GM21526 (cell line): ENCODE data around the gene STAC2.

Source experiments
- ATAC-seq: cut with Tn5 transposase; IDR thresholded peaks from one replicate; pipeline ENCODE4 v1.9.1; 2021; ENCODE audit warnings: moderate library complexity; ENCODE audit not compliant: unreplicated experiment, low FRiP score

STAC2 gene

DNA sequence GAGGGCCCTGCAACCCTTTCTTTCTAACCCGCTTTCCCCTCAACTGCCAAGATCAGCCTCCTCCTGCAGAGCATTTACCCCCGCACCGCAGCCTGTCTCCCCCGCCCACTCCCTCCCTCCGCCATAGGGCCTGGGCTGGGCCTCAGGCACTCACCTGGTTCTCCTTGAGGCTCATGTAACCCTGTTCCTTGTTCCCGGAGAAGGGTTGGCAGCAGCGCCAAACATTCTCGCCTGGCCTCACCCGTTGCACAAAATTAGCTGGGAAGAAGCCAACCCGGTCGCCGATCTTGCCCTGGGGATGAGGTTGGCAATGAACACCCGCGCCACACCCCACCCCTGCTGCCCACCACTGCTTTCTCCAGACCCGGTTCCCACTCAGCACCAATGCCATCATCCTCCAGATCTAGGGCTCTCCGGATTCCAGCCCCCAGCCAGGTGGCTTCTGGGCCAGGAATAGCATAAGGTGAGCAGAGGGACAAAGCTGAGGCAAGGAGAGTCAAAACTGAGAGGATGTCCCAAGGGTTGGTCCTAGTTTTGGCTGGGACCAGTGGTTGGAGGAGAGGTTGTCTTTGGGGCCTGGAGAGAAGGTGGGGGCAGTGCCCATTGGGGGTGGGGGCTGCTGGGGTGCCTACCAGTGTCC, 12.8 kb downstream of the STAC2 start:
- ATAC-seq: no peak

DNA sequence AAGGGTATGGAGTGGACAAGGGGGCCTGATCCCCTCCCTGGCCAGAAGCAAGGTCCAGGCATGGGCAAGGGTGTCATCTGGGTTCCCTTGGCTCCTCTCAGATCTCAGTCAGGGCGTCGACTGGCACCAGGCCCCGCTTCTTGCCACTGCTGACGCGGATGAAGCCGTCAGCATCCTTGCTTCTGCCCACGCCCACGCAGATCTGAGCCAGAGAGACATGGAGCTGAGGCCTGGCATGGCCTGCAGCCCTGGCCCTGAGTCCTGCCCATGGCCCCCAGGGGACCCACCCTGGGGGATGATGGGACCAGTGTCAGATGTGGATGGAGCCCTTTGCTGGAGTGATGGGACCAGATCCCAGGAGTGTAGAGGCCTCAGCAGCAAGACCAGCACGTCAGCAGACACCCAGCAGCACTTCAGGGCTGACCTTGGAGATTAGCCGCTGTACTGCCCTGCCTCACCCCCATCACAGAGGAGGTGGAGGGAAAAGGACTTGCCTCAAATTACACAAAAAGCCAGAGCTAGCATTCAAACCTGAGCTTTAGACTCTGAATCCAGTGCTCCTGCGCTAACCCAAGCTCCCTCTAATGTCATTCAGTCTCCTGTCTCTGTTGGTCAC, 13.4 kb downstream of the STAC2 start:
- no peak for ATAC-seq

DNA sequence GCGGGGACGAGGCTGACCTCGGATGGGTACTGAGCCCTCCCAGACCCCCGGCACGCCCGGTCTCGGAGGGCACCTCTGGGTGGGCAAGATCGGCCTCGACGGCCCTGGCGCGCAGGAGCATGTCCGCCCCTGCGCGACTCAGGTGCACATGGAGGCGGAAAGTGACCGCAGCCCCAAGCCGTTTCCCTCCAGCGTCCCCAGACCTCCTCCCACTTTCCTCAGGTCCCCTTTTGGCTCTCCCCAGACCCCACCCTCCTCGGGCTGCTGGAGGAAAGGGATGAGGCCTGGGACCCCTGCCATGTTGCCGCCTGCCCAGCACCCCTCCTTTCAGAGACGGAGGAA, 15.7 kb downstream of the STAC2 start:
- no peak for ATAC-seq

DNA sequence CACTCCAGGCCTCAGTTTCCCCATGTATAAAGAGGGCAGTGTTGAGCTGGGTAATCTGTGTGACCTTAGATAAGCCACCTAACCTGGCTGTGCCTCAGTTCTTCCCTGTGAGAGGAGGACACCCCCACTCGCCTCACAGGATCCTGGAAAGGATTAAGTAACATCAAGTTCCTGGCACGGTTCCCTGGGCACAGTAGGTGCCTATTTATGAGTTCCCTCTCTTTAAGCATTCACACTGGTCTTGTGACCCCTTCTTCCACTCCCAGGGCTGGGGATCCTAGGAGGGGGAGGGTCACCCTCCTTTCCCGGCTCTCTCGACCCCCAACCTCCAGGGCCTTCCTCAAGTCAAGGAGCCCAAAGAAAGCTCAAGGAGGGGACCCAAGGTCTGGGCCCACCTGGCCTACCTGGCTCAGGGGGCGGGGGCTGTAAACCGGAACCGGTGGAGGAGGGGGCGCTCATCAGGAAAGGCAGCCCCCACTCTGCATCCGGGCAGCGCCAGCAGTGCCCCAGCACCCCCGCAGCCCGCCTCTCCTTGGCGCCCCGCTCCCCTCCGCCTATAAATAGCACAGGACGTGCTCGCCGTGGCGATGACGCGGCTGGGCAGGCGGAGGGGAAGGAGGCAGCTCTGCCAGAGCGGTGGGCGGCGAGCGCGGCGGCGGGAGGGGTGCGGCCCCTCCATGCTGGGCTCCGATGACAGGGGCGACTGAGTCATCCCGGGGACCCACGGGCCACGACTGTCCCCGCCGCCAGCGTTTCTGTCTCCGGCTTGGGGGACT, 16.2 kb downstream of the STAC2 start:
- no peak for ATAC-seq

DNA sequence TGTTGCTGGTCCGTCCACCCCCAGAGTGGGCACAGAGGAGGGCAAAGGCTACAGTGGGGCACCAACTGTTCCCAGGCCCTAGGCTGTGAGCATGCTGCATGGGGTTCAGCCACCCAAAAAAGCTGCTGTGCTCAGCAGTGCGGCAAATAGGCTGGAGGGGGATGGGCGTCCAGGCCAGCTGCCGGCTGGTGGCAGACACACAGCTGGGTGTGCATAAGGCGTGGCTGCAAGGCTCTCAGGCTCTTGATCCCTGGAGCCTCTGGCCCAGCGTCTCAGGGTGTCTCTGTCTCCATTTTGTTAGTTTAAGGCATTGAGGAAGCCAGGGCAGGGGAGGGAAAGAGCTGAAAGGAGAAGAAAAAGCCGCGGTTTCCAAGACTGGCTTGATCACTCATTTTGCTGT, 16.9 kb downstream of the STAC2 start:
- no peak for ATAC-seq

DNA sequence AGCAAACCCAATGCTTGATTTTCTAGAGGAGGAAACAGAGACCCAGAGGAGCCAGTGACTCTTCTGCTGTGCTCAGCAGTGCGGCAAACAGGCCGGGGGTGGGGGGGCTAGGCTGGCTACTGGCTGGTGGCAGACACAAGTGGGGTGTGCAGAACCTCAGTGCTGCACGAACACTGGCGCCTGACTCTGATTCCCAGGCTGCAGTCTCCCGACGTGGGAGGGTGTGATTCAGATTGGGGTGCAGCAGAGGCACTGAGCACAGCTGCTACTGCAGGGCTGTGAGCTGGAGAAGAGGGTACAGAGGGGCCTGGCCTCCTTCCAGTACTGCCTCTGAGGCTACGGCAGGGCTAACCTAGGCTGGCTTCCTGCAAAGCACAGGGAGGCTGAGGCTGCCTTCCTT, 17.6 kb downstream of the STAC2 start:
- no peak for ATAC-seq

DNA sequence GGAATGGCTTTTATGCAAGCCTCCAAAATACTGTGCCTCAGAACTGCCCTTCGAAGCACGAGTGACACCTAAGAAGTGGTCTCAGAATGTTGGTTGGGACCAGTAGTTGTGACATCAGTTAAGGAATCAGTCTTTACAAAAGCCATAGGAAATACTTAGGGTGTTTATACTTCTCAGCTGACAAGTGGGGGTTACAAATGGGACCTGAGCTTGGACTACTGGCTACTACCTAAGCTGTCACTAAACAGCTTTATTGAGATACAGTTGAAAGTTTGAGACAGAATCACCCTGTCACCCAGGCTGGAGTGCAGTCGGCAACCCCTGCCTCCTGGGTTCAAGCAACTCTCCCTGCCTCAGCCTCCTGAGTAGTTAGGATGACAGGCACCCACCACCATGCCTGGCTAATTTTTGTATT, 20.6 kb downstream of the STAC2 start:
- no peak for ATAC-seq

DNA sequence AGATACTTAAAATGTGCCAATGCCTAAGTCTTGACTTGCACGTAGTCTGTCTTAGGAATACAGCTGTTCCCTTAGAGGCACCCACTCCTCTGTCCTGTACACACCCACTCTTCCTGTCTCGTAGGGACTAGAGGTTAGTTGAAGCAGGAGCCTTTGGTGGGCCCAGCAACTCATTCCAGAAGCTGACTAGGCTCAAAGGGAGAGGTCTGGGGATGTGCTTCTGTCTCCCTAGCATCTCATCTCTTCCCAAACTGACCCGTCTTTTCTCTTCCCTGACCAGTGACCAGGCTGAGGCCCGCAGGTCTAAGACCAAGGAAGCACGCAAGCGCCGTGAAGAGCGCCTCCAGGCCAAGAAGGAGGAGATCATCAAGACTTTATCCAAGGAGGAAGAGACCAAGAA, 21.5 kb downstream of the STAC2 start:
- ATAC-seq: no peak

DNA sequence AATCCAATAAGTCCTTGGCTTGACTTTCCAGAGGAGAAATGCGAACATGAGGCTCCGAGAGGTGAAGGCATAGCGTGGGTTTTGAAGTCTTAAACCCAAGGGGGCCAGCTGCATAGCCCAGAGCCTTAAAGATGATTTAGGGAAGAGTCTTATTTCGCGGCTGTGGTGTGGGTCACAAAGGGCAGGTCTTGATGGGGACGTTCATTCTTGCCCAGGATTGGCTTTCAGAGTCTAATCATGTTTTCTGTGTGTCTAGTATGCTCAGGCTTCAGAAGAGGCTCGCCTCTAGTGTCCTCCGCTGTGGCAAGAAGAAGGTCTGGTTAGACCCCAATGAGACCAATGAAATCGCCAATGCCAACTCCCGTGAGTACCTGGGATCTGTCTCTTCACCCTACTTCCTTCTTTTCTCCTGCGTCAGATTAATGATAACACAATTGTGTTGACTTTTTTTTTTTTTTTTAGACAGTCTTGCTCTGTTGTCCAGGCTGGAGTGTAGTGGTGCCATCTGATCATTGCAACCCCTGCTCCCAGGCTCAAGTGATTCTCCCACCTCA, 24.7 kb downstream of the STAC2 start:
- no peak for ATAC-seq

DNA sequence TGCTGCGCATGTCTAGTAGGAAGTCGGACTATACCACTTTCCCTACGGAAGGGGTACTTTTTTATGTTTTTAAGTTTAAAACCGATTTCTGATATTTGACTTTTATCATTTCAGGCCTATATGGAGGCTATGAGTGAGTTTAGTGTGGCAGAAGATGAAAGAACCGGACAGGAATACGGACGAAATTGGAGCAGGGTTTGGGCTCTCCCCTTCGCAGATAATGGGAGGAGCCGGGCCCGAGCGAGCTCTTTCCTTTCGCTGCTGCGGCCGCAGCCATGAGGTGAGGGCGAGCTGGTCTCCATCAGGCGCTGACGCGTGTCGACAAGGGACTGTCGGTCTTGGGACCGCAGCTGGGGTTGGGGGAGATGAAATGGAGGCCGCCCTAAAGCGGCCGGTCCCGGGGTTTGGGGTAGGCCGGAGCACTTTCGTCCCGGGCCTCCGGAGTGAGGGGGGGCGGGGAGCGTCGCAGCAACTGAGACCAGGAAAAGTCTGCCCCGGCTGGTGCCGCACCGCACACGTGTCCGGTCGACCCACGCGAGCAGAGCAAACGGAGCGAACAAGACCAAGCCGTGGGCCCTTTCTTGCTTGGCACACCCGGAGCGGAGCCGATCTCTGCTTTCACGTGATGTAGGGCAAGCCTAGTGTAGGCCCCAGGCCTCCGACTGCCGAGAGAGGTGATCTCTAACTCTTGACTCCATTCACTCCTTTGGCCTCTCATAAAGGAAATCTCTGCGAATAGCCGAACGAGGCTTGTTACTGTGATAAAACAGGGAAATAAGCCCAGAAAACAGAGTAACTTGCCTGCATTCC, 25.5 kb downstream of the STAC2 start, which contains the start of gene RPL19:
Gene RPL19 (plus strand): TSS at position 214 of the 810 bp plus-strand sequence. CDS start 62 bp downstream, at position 276.
- ATAC-seq: peak; percentile 45

DNA sequence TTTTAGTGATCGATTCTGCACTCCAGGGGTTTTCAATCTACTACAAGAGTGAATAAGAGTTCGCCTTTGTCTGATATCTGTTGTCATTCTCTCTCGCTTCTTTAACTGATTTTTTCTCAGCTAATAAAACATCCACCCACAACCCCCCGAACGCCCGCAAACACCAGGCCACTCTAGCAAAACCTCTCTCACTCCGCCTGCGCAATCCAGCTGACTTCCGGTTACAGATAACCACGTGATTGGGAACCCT, 26.0 kb downstream of the STAC2 start:
- ATAC-seq: peak; percentile 57

DNA sequence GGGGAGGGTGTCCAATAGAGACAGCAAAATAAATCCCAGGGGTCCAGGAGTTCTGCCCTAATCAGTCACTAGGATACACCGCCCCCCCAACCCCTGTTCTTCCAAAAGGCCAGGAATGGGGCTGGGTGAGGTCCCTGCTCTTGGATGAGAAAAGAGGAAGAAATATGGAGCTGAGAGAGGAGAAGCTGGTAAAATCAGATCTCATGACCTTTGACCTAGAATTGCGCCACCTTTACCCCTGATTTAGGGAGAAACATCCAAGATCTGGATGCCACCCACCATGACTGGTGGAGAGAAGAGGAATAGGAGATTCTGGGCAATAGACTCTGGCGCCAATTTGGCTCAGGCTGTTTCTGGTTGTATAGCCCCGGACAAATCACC, 27.6 kb downstream of the STAC2 start:
- ATAC-seq: no peak

DNA sequence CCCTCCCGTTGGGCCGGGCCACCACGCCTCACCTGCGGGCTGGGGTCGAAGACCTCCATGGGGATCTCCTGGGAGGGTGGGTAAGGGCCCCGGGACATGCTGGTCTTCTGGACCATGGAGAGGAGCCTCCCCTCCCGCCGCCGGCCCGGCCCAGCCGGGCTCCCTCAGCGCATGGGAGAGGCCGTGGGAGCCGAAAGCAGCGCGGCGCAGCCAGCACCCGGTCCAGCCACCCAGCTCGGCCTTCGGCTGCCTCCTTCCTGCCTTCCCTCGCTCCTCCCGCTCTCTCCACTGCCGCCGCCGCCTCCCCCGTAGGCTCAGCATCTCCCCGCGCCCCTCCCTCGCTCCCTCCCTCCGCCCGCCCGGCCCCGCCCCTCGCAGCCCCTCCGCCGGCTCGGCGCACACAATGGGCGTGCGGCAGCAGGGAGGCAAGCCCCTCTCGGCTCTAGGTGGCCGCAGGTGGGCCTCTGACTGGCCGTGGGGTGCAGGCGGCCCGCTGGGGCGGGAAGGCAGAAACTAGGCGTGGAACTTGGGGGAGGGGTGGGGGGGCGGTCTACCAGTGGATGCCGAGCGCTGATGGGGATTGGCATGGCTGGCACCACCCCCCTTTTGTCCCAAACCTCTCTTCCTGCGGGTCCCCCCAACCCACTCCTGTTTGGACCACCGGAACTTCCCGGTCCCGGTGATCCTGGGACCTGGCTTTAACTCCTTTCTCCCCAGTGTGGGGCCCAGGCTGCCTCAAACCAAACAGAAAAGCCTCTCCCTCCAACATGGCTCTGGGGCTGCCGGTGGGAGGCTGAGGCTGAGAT, 28.2 kb downstream of the STAC2 start, which contains the start of gene CACNB1:
Gene CACNB1 (minus strand): TSS at position 290 of the 806 bp plus-strand sequence. CDS start 174 bp downstream, at position 116.
- peak; percentile 36 for ATAC-seq

DNA sequence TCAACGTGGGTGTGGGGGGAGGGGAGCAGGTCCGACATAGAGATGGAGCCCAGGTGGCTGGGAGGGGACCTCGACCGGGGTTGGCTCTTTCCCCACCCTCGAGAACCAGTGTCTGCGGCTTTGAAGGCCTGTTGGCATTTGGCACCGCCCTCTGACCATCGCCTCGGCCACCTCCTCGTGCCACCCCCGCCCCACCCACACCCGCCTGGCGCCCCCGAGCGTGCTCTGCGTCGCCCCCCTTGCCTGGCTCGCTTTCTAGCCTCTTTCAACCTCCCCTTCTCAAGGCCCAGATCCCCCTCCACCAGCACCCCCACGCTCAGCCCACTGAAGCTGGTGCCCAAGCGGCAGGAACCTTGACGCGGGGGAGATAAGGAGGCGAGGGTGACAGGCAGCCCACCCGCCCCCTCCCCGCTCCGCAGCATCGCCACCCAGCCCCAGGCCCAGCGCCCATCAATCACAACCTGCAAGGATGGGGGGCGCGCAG, 28.9 kb downstream of the STAC2 start:
- ATAC-seq: no peak

DNA sequence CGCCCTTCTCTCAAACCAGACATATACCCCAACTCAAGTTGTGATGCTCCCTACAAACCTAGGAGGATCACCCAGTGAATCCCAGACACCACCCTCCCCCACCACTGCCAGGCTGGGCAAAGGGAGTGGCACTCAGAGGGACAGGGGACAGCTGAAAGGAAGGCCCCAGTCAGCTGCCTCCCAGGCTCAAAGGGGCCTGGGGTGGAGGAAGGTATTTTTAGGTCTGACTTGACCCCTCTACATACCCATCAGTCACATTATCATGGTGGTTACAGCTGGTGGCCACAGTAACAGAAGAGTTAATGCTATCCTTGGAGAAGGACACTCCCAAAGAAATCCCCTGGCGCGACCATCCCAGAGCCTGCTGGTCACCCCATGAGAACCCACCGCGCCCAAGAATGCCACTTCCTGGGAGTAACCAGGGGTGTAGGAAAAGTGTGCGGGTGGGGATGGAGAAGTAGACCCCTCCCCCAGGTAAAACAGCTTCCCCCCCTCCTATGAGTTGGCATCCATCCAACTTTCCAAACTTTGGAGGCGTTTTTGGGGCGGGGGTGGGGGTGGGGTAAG, 29.4 kb downstream of the STAC2 start:
- no peak for ATAC-seq

DNA sequence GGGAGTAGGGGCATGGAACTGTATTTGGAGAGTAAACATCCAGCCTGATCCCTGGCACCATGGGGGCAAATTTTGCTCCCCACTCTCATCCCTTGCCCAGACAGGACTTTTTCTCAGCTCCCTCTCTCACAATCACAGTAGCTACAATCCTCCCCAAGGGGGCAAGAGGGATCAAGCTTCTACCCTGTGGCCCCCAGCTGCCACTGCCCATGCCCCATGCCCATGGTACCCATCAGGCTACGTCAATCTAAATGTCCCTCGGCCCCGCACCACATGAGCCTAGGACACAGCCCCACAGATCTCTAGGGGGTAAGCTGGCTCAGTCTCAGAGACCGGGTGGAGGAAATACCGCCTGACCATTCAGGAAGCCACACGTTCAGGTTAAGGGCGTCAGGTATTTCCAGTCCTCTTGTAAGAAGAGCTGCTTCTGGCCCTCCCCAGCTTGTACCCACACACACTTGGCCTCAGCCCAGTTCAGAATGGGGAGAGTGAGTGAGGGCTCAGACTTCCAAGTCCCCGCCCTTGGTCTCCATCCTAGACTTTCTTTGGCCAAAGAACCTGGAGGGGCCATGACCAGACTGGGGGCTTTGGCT, 30.1 kb downstream of the STAC2 start:
- no peak for ATAC-seq

DNA sequence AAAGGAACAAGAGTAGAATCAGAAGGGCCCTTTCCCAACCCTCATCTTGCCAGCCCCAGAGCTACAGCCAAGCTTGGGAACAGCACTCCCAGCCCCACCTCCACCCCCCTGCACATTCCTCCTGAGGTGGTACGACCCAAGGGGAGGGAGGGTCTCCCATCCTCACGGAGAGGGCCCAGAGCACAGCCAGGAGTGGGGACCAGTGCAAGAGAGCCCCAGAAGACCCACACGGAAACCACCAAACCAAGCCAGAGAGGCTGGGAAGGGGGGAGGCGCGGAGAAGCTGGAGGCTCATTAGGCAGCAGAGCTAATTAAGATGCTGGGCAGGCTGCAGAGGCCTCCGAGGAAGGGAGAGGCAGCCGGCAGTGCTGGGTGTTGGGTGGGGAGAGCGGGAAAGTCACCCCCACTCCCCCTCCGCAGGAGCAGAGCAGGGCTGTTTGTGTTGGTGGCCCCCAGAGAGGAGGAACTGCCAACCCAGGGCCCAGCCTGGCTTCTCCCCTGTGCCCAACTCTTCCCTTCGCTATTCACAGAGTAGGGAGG, 30.7 kb downstream of the STAC2 start:
- ATAC-seq: no peak

DNA sequence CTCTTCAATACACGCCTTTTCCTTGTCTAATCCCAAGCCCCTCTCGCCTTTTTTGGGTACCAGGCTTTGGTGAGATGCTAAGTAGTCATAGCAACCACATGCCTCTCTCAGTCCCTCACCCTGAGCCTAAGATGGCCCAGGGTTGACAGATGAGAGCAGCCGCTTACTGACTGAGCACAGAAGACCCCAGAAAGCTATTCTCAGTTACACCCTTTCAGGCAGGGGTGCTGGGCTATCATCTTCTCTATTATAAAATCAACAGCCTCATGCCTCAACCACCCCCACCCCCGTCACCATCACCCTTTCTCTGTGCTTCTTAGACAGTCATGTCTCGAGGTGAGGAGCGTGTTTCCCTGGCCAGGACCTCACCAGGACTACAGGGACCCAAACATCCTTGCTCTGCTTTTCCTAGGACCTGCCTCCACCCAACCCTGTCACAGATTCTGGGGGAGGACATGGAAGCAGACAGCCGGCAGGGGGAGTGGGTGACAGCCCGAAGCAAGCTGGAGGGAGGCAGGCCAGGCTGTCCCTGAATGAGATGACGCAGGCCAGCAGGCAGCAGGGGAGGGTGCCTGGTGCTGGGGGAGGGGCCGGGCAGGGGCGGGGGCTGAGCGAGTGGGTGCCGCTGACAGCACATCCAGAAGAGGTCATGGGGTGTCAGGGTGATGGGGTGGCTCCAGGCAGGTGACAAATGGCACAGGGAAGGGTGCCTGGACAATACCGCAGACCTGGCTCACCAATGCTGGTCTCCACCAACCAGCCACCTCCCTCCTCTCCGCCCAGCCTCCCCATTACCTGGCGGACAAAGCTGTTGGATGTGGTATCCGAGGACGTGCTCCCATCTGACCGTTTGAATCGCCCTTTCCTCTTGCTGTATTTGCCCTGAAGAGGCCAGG, 31.4 kb downstream of the STAC2 start:
- ATAC-seq: no peak
